ENCODE data around the gene ITK.

The ITK gene

DNA sequence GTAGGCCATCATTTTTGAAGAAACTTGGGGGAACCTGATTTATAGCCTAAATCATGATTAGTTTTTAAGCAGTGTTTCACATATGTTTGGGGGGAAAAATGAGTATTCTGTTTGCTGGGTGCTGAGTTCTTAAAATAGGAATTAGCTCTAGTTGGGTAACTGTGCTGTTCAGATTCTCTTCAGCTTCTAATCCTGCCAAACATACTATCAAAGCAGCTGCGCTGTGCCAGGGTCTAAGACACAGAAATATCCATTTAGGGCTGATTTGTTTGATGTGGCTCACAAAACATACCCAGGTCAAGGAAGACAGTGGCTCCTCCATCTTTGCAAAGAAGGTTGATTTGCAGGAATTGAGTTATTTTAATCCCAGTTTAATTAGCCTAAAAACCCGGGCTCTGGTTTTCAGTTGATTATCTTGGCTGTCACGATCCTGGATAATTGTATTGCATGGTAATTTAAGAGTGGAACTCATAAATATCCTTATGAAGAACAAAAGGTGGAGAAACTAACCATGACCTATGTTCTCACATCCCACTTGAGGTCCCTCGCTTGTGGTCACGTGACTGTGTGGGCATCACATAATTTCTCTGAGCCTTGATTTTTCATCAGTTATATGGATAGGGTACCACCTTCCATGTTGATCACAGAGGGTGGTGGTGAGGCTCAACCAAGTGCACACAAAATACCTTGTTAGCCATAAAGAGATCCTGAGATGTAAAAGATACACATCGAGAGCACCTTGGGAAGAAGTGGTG lies 104.0 kb downstream of the ITK start:
- no peak for DNase-seq

DNA sequence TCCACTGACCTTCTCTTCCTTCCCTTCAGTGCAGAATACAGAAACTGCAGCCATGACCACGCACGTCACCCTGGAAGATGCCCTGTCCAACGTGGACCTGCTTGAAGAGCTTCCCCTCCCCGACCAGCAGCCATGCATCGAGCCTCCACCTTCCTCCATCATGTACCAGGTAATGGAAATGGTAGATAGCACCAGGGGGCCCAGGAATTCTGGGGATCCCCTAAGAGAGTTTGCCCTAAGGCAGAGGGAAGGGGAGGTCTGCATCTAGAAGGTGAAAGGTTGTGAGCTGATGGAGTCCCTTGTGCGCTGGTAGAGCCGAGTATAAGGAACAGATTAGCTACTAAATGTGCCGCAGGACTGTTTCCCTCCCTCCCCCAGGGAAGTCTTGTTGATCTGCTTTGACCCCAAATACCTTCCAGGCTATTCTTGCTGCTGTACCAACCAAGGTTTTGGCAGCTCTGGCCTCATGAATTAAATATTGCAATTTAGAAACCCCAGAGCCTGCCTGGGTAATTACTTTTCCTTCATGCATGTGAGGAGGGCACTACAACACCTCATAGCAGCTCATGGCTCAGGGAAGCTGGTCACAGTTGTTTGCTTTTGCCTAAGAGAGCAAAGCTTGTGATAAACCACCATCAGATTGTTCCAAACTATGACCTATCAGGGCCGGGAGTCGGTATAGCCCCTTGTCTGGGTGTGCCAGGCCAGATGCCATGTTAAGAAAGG lies 104.8 kb downstream of the ITK start:
- no peak for DNase-seq

DNA sequence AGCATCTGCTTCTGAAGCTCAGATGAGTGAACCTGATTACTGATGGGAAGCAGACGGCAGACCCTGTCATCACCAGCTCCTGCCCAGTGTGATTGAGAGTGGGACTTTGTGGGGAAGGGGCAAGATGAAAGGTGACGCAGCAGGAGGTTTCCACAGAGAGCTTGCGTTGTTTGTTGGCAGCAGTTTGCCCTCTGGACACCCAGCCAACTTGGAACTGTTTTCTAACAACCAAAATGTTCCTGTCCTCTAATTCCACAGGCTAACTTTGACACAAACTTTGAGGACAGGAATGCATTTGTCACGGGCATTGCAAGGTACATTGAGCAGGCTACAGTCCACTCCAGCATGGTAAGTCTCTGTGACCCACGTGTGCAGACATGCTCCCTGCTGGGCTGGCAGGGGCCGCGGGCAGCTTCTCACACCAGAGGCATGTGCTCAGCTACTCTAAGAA lies 106.1 kb downstream of the ITK start:
- DNase-seq: no peak

DNA sequence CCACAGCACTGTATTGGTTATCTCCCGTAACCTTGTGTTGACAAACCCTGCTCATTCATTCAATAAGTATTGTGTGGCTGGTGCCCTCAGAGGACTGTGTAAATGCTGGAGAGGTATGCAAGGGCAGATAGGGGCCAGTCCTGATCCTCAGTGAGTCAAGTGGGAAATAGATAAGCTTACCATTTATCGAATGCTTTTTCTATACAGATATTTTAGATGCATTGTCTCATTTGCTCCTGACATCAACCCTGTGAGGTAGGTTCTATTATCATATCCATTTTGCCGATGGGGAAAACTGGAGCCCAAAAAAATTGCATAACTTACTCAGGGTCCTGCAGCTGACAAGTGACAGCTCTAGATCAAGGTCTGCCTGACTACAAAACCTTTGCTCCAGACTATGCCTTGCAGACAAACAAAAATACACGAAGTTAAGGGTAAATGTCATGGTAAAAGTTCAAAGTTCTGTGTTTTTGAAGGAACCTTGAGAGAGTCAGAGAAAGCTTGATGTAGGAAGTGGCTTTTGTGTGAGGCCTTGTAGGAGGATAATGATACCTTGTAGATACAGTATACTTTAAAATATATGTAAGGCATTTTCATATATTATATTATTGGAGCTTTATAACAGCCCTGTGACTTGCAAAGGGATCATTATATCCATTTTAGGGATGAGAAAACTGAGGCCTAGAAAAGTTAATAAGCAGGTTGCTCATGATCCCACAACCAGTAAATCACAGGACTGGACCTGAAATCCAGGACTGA lies 107.9 kb downstream of the ITK start:
- no peak for DNase-seq

DNA sequence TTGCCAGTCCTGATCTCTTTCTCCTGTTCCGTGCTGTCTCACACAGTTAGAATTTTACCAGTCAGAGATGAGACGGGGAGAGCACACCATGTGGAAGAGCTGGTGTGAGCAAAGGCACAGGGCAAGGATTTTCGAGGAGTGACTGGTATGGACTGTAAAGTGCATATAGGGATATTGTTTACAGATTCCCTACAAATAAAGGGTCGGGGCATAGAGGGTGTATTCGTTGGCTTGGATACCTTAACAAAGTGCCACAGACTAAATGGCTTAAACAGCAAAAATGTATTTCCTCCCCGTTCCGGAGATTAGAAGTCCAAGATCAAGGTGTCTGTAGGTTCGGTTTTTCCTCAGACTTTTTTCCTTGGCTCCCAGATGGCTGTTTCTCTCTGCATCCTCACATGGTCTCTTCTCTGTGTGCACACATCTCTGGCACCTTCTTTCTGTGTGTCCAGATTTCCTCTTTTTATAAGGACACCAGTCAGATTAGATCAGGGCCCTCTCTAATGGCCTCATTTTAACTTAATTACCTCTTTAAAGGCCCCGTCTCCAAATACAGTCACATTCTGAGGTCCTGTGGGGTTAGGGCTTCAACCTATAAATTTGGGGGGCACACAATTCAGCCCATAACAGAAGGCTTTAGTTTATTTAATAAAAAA lies 108.7 kb downstream of the ITK start:
- DNase-seq: no peak

DNA sequence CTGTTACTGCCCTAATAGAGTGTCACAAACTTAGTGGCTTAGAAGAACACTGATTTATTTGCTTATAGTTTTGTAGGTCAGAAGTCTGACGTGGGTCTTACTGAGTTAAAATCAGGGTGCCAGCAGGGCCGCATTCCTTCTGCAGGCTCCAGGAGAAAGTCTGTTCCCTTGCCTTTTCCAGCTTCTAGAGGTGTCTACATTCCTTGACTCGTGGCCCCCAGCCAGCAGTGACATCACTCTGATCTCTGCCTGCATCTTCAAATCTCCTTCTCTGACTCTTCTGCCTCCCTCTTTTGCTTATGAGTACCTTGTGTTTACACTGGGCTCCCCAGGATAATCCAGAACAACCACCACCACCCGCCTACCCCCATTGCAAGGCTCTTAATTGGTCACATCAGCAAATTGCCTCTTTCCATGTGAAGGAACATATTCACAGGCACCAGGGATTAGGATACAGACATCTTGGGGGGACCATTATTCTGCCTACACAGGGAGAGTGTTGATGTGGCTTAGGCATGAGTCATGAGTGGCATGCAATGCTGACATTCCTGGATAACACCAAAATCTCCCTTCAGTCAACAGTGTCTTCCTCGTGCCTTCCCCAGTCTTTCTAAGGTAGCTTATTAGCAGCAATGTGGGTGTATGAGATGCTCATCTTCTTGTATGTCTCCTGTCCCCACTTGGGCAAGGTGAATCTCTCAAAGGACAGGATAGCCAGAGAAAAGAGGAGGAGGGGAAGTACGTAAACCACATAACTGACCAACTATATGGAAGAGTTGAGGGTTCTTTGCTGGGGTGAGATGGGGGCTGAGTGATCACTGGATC lies 109.7 kb downstream of the ITK start:
- no peak for DNase-seq

DNA sequence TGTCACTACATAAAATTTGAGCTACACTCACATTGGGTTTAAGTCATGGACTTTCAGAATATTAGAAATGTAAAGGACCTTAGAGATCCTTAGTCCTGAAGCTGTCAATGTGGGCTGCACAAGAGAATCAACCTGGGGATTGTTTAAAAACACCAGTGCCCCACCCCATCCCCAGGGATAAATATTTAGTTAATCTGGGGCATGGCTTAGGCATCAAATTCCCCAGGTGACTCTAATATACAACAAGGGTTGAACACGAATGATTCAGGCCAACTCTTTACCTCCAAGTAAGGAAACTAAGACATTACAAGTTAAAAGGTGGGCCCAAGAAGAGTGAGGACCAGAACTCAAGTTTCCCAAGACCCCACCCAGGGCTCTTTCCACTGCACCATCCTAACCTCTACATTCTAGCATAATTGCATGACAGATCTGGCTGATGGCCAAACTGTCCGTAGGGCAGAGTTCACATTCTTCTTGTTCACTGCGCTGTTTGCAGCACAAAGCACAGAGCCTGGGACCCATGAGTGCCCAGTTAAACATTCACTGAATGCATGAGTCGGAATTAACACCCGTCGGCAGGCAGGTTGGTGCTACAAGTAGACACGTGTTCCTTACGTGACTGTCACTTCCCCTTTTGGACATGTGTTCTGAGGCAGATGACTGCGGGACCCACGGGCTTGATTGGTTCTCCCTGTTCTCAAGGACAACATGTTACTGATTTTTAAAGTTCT lies 110.5 kb downstream of the ITK start:
- DNase-seq: no peak

DNA sequence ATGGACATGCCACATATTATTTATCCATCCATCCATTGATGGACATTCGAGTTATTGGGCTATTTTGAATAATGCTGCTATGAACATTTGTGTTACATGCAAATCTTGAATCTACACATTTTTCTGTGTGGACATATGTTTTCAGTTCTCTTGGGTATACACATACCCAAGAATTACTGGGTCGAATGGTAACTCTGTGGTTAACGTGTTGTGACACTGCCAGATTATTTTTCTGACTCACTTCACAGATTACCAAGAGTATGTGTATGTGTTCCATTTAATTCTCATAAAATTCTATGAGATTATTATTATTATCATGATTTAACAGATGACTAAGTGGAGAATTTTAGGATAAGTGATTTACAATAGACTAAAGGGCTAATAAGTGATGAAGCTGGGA lies 112.0 kb downstream of the ITK start:
- DNase-seq: no peak

DNA sequence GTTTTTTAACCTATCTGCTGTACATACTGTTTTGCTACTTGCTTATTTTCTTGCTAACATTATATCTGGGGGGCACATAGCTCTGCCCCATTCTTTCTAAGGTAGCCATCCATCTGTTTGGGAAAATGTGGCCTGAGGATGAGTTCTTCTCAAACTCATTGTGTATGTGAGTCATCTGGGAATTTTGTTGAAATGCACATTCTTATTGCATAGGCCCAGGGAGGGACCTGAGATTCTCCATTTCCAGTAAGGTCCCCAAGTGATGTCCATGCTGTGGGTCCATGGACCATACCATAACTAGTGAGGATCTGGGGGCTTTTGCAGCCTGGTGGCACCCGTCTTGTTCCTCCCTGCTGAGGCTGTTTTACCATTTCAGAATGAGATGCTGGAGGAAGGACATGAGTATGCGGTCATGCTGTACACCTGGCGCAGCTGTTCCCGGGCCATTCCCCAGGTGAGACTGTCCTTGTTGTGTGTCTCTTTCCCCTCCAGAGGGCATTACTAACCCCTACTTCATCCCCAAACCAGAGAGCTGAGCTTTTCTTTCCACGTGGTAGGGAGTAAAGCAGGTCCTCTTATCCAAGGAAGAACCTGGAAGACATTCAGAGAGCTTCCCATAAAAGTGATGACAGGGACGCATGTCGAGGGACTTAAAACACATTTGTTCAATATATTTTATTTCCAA lies 113.9 kb downstream of the ITK start:
- DNase-seq: no peak

DNA sequence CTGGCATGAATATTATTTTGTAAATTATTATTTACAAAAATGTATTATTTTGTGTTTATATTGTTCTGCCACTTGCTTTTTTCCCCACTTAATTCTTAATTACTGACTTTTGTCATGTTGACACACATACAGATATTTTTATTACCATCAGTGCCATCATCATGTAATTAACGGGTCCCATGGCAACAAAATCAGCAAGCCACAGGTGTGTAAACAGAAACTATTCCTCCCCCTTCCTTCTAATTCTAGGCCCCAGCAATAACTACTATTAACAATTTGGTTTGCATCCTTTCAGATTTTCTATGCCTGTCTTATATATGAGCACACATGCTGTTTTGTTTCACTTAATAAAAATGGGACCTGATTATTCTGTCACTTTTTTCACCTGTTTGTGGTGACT lies 114.6 kb downstream of the ITK start:
- DNase-seq: no peak

DNA sequence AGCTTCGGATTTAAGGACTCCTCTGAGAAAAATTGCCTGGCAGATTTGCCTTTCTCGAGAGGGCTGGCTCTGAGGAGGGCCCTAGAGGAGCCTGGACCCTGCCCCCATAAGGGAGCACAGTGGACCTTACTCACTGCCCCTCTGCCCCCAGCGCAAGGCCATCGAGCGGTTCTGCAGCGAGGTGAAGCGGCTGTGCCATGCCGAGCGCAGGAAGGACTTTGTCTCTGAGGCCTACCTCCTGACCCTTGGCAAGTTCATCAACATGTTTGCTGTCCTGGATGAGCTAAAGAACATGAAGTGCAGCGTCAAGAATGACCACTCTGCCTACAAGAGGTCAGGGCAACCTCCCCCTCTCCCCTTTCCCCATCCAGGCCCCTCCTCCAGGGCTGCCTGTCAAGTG lies 119.9 kb downstream of the ITK start:
- no peak for DNase-seq

DNA sequence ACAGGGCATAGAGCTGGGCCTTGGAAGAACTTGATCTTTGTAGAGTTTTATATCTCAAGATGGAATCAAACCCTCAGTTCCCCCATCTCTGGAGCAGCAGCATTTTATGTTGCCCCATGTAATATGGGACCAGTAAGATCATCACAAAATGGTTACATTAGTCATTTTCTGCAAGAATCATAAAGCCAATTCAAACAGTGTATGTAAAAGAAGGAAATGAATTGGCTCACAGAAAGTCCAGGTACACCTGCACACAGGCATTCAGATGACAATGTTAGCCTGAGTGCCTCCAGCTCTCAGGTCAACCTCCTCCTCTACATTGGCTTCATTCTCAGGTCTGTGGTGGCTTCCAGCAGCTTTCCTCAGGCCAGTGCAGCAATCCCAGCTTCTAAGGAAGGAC lies 120.4 kb downstream of the ITK start:
- no peak for DNase-seq

DNA sequence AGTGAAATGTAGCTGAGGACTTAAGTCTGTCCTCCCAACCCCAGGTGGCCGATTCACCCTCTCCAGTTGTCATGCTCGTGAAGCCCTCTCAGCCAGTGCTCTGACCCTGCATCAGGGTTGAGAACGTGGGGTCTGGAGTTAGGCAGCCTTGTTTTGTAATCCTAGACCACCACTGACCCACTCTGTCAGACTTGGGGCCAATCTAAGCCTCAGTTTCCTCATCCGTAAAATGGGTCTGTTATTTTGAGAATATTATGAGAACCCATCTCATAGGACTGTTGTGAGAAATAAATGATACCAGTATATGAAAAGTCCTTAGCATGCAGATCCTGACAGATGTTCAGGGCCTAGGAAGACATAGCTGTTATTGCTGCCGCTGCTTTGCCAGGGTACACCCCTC lies 122.4 kb downstream of the ITK start:
- DNase-seq: no peak

DNA sequence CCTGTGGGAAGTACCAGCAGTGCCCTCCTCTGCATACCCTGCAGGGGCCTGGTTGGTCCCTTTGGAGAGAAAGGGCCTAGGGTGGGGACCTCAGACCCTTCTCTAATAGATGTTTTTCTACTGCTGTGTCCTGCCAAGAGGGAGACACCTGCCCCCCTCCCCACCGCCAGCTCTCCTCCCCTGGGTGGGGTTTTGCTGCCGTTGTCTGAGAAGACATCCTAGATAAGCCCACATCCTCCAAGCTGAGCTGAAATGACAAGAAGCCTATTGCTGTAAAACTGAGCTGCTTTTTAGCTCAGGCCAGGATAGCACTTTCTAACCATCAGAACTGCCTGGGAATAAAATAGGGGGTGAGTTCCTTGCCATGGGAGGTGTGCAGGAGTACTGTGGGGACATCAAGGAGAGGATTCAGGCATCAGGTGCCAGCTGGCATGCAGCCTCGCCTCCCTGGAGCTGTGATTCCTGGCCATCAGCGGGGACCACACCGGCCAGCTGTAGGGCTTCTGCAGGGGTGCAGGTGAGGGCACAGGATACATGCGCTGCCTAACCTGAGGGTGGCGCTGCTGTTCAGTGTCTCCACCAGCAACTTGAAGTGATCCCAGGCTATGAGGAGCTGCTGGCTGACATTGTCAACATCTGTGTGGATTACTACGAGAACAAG lies 123.2 kb downstream of the ITK start:
- DNase-seq: peak; percentile 50

Measured in activated naive CD4-positive, alpha-beta T cell treated with Interleukin-2 at 50 U/mL for 16 hours (primary cell).